Neural progenitor cell (in vitro differentiated cells): ENCODE measurements around the gene KIAA1217.

Experiments
- EZH2 ChIP-seq: fragments of 200-600 bp; sonication (generic); IDR thresholded peaks from 2 replicates; pipeline ENCODE4 v1.6.1; 2017; ENCODE audit warnings: antibody characterized with exemption, mild to moderate bottlenecking, moderate library complexity
- EZH2phosphoT487 ChIP-seq: fragments of 200-600 bp; sonication (generic); IDR thresholded peaks from 2 replicates; pipeline ENCODE4 v1.6.1; 2017; ENCODE audit warnings: antibody characterized with exemption
- TF ChIP-seq, protein P1 (sequence below): fragments of 200-600 bp; sonication (generic); IDR thresholded peaks from 2 replicates; pipeline ENCODE4 v1.5.1; 2017; ENCODE audit warnings: antibody characterized with exemption, mild to moderate bottlenecking

- TF ChIP-seq, protein P1, sequence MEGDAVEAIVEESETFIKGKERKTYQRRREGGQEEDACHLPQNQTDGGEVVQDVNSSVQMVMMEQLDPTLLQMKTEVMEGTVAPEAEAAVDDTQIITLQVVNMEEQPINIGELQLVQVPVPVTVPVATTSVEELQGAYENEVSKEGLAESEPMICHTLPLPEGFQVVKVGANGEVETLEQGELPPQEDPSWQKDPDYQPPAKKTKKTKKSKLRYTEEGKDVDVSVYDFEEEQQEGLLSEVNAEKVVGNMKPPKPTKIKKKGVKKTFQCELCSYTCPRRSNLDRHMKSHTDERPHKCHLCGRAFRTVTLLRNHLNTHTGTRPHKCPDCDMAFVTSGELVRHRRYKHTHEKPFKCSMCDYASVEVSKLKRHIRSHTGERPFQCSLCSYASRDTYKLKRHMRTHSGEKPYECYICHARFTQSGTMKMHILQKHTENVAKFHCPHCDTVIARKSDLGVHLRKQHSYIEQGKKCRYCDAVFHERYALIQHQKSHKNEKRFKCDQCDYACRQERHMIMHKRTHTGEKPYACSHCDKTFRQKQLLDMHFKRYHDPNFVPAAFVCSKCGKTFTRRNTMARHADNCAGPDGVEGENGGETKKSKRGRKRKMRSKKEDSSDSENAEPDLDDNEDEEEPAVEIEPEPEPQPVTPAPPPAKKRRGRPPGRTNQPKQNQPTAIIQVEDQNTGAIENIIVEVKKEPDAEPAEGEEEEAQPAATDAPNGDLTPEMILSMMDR, result no peak
- TF ChIP-seq EZH2, result no peak
- no peak for TF ChIP-seq EZH2phosphoT487
Measured at GRCh38 chr10:24180891-24181290, 28.0 kb upstream of the KIAA1217 start.
